Fibroblast of lung (primary cell): ENCODE data around the gene AK5. TPM values are rescaled to one million over a fixed set of nuclear protein-coding genes. Genes with fewer than 3 reads are reported as not detected.

ENCODE experiments used
- DNase-seq, 2 donors: peaks; one replicate each; pipeline versions ENCODE4 v3.0.0 to v3.0.0-alpha.2; 2010; ENCODE audit warnings: low read depth in 2 of 2
- H2AFZ ChIP-seq: 2 replicates; pipeline ENCODE4 v1.5.1; 2012; ENCODE audit warnings: low read length, control low read depth, inconsistent platforms
- H3K27ac ChIP-seq: 2 replicates; pipeline ENCODE4 v1.5.1; 2011; ENCODE audit warnings: low read length, control low read depth; ENCODE audit not compliant: insufficient read depth
- H3K27me3 ChIP-seq: 2 replicates; pipeline ENCODE4 v1.5.1; 2011; ENCODE audit warnings: mild to moderate bottlenecking, low read length; ENCODE audit not compliant: control insufficient read depth, insufficient read depth
- H3K36me3 ChIP-seq: 2 replicates; pipeline ENCODE4 v1.5.1; 2011; ENCODE audit warnings: low read length; ENCODE audit not compliant: control insufficient read depth, insufficient read depth
- H3K4me1 ChIP-seq: 2 replicates; pipeline ENCODE4 v1.5.1; 2011; ENCODE audit warnings: low read length; ENCODE audit not compliant: control insufficient read depth, insufficient read depth; ENCODE audit errors: extremely low read depth
- H3K4me2 ChIP-seq: 2 replicates; pipeline ENCODE4 v1.5.1; 2011; ENCODE audit warnings: low read length, control low read depth; ENCODE audit not compliant: insufficient read depth; ENCODE audit errors: extremely low read depth
- H3K4me3 ChIP-seq, 4 experiments: fragments of 200-600 bp in 1 of 4; sonication (generic) in 1 of 4; replicated peaks in 1 of 4; 2 replicates each; pipeline ENCODE4 v1.5.1; 2011 to 2016; ENCODE audit warnings: low read length in 4 of 4, low read depth in 3 of 4, mild to moderate bottlenecking in 3 of 4, control low read depth in 2 of 4, inconsistent platforms in 1 of 4, mixed read lengths in 1 of 4; ENCODE audit not compliant: insufficient read depth in 1 of 4; ENCODE audit errors: control extremely low read depth in 1 of 4
- H3K79me2 ChIP-seq: 2 replicates; pipeline ENCODE4 v1.5.1; 2012; ENCODE audit warnings: mild to moderate bottlenecking, low read length, inconsistent platforms; ENCODE audit not compliant: control insufficient read depth, insufficient read depth
- H3K9ac ChIP-seq: 2 replicates; pipeline ENCODE4 v1.5.1; 2011; ENCODE audit warnings: mild to moderate bottlenecking, low read length, control low read depth; ENCODE audit not compliant: insufficient read depth
- H3K9me3 ChIP-seq: 2 replicates; pipeline ENCODE4 v1.5.1; 2012; ENCODE audit warnings: low read depth, low read length; ENCODE audit not compliant: control insufficient read depth, insufficient read depth
- H4K20me1 ChIP-seq: 2 replicates; pipeline ENCODE4 v1.5.1; 2011; ENCODE audit warnings: low read length; ENCODE audit not compliant: control insufficient read depth, insufficient read depth; ENCODE audit errors: extremely low read depth
- EZH2 ChIP-seq: IDR thresholded peaks from 2 replicates; pipeline ENCODE4 v1.5.1; 2012; ENCODE audit warnings: low read length, control low read depth, mild to moderate bottlenecking; ENCODE audit errors: missing control alignments
- polyA plus RNA-seq, 2 donors: library from polyadenylated mRNA; depleted of rRNA in 1 of 2; stranded (reverse) in 1 of 2; unstranded in 1 of 2; fragments of >200 nt; gene quantifications; 2 replicates each; pipeline ENCODE4 v1.2.1, GENCODE V29; 2011 to 2012; ENCODE audit warnings: missing spikeins in 1 of 2
- total RNA-seq: library from RNA; depleted of rRNA; stranded (reverse); fragments of >200 nt; gene quantifications from 2 replicates; pipeline ENCODE4 v1.2.1, GENCODE V29; 2014
- TF ChIP-seq, protein P1 (sequence below), 2 donors: IDR thresholded peaks in 1 of 2; conservative IDR thresholded peaks in 1 of 2; 1 replicate in 1 of 2; 2 replicates in 1 of 2; pipeline ENCODE4 v1.5.1; 2011 to 2012; ENCODE audit warnings: low read length in 2 of 2, control low read depth in 1 of 2, inconsistent platforms in 1 of 2, low read depth in 1 of 2, mild to moderate bottlenecking in 1 of 2

The AK5 gene
- total and polyA plus RNA-seq, 2 donors (not counting 1 experiment from before 2014, with no cell fraction given), result 37.9 to 87.7 TPM

DNA sequence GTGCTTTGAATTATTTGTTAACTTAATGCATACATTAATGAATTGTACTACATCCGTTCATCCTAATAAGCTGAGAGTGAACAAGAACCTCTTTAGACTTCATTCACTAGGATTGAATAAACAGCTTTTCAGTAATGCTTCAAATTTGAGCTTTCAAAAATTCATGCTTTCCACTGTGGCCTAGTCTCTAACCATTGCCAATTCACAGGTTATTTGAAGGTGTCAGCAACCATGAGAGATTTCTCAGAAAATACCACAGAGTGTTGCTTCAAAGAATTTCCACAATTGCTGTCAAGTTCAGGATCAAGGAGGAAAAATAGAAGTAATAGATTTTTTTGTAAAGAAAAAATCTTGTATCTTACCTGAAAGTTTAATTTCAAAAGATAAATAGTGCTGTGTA is 72.7 kb downstream of the AK5 start:
- no peaks in the 10 kb centered on the region for H3K36me3 ChIP-seq
- H3K9me3 ChIP-seq, result no peaks in the 10 kb centered on the region
- no peak overlapping the region for H3K27ac ChIP-seq
- H4K20me1 ChIP-seq, result no peaks in the 10 kb centered on the region
- no peak for DNase-seq
- H3K9ac ChIP-seq, result no peak overlapping the region
- no peaks in the 10 kb centered on the region for H3K79me2 ChIP-seq
- H3K27me3 ChIP-seq, result no peaks in the 10 kb centered on the region
- H3K4me2 ChIP-seq, result no peak overlapping the region
- TF ChIP-seq, protein P1, sequence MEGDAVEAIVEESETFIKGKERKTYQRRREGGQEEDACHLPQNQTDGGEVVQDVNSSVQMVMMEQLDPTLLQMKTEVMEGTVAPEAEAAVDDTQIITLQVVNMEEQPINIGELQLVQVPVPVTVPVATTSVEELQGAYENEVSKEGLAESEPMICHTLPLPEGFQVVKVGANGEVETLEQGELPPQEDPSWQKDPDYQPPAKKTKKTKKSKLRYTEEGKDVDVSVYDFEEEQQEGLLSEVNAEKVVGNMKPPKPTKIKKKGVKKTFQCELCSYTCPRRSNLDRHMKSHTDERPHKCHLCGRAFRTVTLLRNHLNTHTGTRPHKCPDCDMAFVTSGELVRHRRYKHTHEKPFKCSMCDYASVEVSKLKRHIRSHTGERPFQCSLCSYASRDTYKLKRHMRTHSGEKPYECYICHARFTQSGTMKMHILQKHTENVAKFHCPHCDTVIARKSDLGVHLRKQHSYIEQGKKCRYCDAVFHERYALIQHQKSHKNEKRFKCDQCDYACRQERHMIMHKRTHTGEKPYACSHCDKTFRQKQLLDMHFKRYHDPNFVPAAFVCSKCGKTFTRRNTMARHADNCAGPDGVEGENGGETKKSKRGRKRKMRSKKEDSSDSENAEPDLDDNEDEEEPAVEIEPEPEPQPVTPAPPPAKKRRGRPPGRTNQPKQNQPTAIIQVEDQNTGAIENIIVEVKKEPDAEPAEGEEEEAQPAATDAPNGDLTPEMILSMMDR (conservative IDR thresholded peaks at IDR 0.05 in 1 of 2, IDR thresholded peaks at IDR 0.05 in 1 of 2; ENCODE audit: low read depth in 1 of 2, low read length in 2 of 2), result no peak
- no peak for TF ChIP-seq EZH2
- no peak overlapping the region for H2AFZ ChIP-seq
- no peaks in the 10 kb centered on the region for H3K4me1 ChIP-seq
- no peak overlapping the region for H3K4me3 ChIP-seq

DNA sequence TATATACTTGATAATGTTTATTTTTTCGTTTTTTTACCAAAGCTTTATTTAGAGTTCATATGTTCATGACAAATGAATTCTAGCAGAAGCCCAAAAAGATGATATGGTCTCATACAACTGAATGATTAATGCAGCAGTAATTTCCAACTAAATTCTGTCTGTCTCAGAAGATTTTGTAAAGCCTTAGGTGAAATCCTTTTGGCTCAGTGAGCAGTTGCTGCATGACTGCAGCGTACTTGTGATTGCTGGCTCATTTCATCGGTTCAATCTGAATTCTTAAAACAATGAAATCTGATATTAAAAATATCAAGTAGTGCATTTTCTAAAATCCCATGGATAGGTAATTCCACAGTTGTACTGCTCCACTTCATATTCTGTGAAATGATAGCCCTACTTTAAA is 73.2 kb downstream of the AK5 start:
- Histone ChIP-seq H3K27ac (no peak overlapping the region), H3K27me3 (no peaks in the 10 kb centered on the region), H3K79me2 (no peaks in the 10 kb centered on the region), H3K36me3 (no peaks in the 10 kb centered on the region), H3K9ac (no peak overlapping the region), H3K4me1 (no peaks in the 10 kb centered on the region), H2AFZ (no peak overlapping the region), H3K4me3 (no peak overlapping the region), H4K20me1 (no peaks in the 10 kb centered on the region), H3K4me2 (no peak overlapping the region), H3K9me3 (no peaks in the 10 kb centered on the region)
- DNase-seq, result no peak
- no peak for TF ChIP-seq EZH2
- TF ChIP-seq, protein P1 (conservative IDR thresholded peaks at IDR 0.05 in 1 of 2, IDR thresholded peaks at IDR 0.05 in 1 of 2; ENCODE audit: low read depth in 1 of 2, low read length in 2 of 2), result no peak

DNA sequence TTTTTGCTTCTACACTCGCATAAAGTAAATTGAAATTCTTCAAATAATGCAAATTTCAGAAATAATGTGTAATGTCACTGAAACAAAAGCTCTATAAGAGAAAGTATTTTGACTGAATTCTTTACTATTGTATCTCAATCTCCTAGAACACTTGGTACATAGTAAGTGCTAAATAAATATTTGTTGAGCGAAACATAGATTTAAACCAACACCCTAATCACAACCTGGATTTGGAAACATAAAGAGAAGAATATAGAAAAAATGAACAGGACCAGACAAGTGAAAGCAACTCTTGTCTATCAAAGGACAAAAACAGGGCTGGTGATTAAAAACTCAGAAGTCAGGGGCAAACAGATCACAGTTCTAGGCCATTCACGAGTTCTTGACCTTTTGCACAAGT is 74.3 kb downstream of the AK5 start:
- H3K4me1 ChIP-seq, result no peaks in the 10 kb centered on the region
- no peak for TF ChIP-seq EZH2
- TF ChIP-seq, protein P1 (conservative IDR thresholded peaks at IDR 0.05 in 1 of 2, IDR thresholded peaks at IDR 0.05 in 1 of 2; ENCODE audit: low read depth in 1 of 2, low read length in 2 of 2), result no peak
- H3K4me2 ChIP-seq, result no peak overlapping the region
- H3K27me3 ChIP-seq, result no peaks in the 10 kb centered on the region
- no peak for DNase-seq
- H3K9ac ChIP-seq, result no peak overlapping the region
- H3K4me3 ChIP-seq, result no peak overlapping the region
- no peaks in the 10 kb centered on the region for H3K79me2 ChIP-seq
- no peaks in the 10 kb centered on the region for H3K9me3 ChIP-seq
- H3K36me3 ChIP-seq, result no peaks in the 10 kb centered on the region
- H4K20me1 ChIP-seq, result no peaks in the 10 kb centered on the region
- H2AFZ ChIP-seq, result no peak overlapping the region
- H3K27ac ChIP-seq, result no peak overlapping the region
